ENCODE measurements around the gene GRHL3.

GRHL3 gene

GRCh38 chr1:24343412-24344089 lies 24.4 kb downstream of the GRHL3 start:
- FAIRE-seq: no peak
- no peak for TF ChIP-seq CTCF (IDR thresholded peaks at IDR 0.05; ENCODE audit: insufficient read depth, missing control alignments)
- no peak for DNase-seq (ENCODE audit: insufficient read length, low spot score)

GRCh38 chr1:24344090-24344742 lies 25.1 kb downstream of the GRHL3 start:
- TF ChIP-seq CTCF (IDR thresholded peaks at IDR 0.05; ENCODE audit: insufficient read depth, missing control alignments): no peak
- DNase-seq (ENCODE audit: insufficient read length, low spot score) (no peak), FAIRE-seq (no peak)

- no peak for TF ChIP-seq CTCF (IDR thresholded peaks at IDR 0.05; ENCODE audit: insufficient read depth, missing control alignments)
- DNase-seq (ENCODE audit: insufficient read length, low spot score) (no peak), FAIRE-seq (no peak)
Observed at GRCh38 chr1:24345334-24345733, 26.2 kb downstream of the GRHL3 start.

GRCh38 chr1:24347159-24347934 lies 28.2 kb downstream of the GRHL3 start:
- TF ChIP-seq CTCF (IDR thresholded peaks at IDR 0.05; ENCODE audit: insufficient read depth, missing control alignments): no peak
- FAIRE-seq (no peak), DNase-seq (ENCODE audit: insufficient read length, low spot score) (no peak)

- FAIRE-seq: no peak
- DNase-seq (ENCODE audit: insufficient read length, low spot score): no peak
- TF ChIP-seq CTCF (IDR thresholded peaks at IDR 0.05; ENCODE audit: insufficient read depth, missing control alignments): no peak
Observed at GRCh38 chr1:24348196-24348595, 29.0 kb downstream of the GRHL3 start.

GRCh38 chr1:24349891-24350290 lies 30.7 kb downstream of the GRHL3 start:
- DNase-seq (ENCODE audit: insufficient read length, low spot score) (no peak), FAIRE-seq (no peak)
- TF ChIP-seq CTCF (IDR thresholded peaks at IDR 0.05; ENCODE audit: insufficient read depth, missing control alignments): no peak

Data from D721Med (cell line).